ENCODE results near the gene SPECC1.

DNA sequence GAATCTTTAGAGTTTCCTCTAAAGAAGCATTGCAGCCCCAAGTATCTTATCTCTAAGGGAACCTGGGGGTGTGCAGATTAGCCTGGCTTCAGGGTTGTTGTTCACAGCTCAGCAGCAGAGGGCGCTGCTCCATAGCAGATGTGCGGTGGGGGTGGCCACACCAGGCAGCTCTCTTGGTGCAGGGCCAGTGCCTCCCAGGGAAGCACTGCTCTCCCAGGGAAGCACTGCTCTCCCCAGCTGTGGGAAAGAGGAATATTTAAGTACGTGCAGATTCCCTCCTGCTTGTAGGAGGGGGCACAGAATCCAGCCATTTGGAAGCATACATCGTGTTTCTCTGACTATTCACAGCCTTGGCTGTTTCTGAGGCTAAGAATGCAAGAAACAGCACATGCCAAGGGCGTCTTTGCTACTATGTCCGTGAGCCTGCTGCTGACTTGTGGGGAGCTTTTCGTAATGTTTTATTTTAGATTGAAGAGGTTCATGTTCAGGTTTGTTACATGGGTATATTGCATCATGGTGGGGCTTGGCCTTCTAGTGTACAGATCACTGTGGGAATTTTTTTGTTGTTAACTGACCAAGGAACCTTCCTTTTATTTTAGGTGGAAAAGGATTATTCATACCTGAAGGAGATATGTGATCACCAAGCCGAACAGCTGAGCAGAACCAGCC lies 217.8 kb downstream of the SPECC1 start:
- TF ChIP-seq EZH2phosphoT487 (IDR thresholded peaks at IDR 0.05; ENCODE audit: borderline replicate concordance, low read length) = no peak
- peak; percentile 81 for TF ChIP-seq CTCF (IDR thresholded peaks at IDR 0.05; ENCODE audit: low read depth, low read length, poor library complexity, severe bottlenecking)
